ENCODE measurements around the gene TAS1R1. TPM values are rescaled to one million over a fixed set of nuclear protein-coding genes. Genes with fewer than 3 reads are reported as not detected.

TAS1R1 gene
- total and polyA plus RNA-seq, 10 of the 15 experiments (the other 5 are each of a cell fraction or from before 2014, with no cell fraction given): 0.03 to 0.06 (median 0.04) TPM; not detected in 7

- Histone ChIP-seq H2AFZ (ENCODE audit: control insufficient read depth, low read depth, low read length) (no peak overlapping the region), H3K27me3 (replicated peaks in 1 of 2; ENCODE audit: control insufficient read depth in 2 of 2, insufficient read depth in 2 of 2, low read length in 1 of 2) (no peaks in the 10 kb centered on the region; a peak in 1 of 4 replicates), H4K20me1 (ENCODE audit: control insufficient read depth, insufficient read depth) (no peaks in the 10 kb centered on the region; the same call in 1 of the 2 replicates), H3K4me2 (ENCODE audit: control insufficient read depth, insufficient read depth) (no peak overlapping the region), H3K4me3 (no peak overlapping the region), H3K36me3 (ENCODE audit: control insufficient read depth in 2 of 2, insufficient read depth in 2 of 2, low read length in 1 of 2) (no peaks in the 10 kb centered on the region), H3K4me1 (ENCODE audit: control insufficient read depth, insufficient read depth, low read length) (no peaks in the 10 kb centered on the region), H3K9ac (ENCODE audit: control insufficient read depth, insufficient read depth, low read length) (no peak overlapping the region), H3K79me2 (ENCODE audit: control insufficient read depth, insufficient read depth, low read length) (no peaks in the 10 kb centered on the region), H3K9me3 (replicated peaks; ENCODE audit: control insufficient read depth, insufficient read depth, low read length) (no peaks in the 10 kb centered on the region), H3K27ac (ENCODE audit: control insufficient read depth, insufficient read depth) (no peak overlapping the region)
- in situ Hi-C loops (cut with MboI): no loop called here
- DNase-seq (ENCODE audit: low read depth, low spot score) (no peak), FAIRE-seq (no peak), ATAC-seq (peak; percentile 20; the same call in 2 of the 3 replicates)
- ChIA-PET RAD21 (ENCODE audit: unreplicated experiment) (no interaction called here), SMC1A (ENCODE audit: uncharacterized antibody, unreplicated experiment) (no interaction called here), CTCF (no interaction called here), POLR2A (no interaction called here)
- no TSS peak for BruUV-seq (replicated peaks)
- TF ChIP-seq RELA (IDR thresholded peaks at IDR 0.05; ENCODE audit: borderline replicate concordance, partially characterized antibody) (no peak), CUX1 (IDR thresholded peaks at IDR 0.05; ENCODE audit: insufficient replicate concordance, low read depth, low read length) (no peak), SREBF2 (IDR thresholded peaks at IDR 0.05; ENCODE audit: low read length) (no peak), MTA3 (IDR thresholded peaks at IDR 0.05; ENCODE audit: borderline replicate concordance, low read length) (no peak), IRF3 (IDR thresholded peaks at IDR 0.05) (no peak), ATF2 (IDR thresholded peaks at IDR 0.05; ENCODE audit: low read length) (no peak), RCOR1 (conservative IDR thresholded peaks at IDR 0.05; ENCODE audit: low read depth, low read length) (no peak), STAT1 (conservative IDR thresholded peaks at IDR 0.05) (no peak), ZNF592 (IDR thresholded peaks at IDR 0.05) (no peak), CREB1 (IDR thresholded peaks at IDR 0.05; ENCODE audit: low read depth) (no peak), MYB (IDR thresholded peaks at IDR 0.05; ENCODE audit: borderline replicate concordance, low read depth, low read length) (no peak), PAX8 (IDR thresholded peaks at IDR 0.05) (no peak)
- intact Hi-C loops (cut with micrococcal nuclease; ENCODE audit: unreplicated experiment): no loop called here
- WGBS (ENCODE audit: insufficient coverage, insufficient replicate concordance, low lambda C conversion rate, missing lambda C conversion rate): 34% methylated on average over 10 of the region's 10 CpGs
Measured at GRCh38 chr1:6509919-6510291, 45.2 kb upstream of the TAS1R1 start.

All from GM12878 (cell line).